GM10847 (cell line): ENCODE data around the gene PTGES2.

Experiments
- POLR2A ChIP-seq: IDR thresholded peaks from 2 replicates; pipeline ENCODE4 v1.6.1; 2011; ENCODE audit not compliant: insufficient read length; ENCODE audit errors: extremely low read depth

Gene PTGES2

DNA sequence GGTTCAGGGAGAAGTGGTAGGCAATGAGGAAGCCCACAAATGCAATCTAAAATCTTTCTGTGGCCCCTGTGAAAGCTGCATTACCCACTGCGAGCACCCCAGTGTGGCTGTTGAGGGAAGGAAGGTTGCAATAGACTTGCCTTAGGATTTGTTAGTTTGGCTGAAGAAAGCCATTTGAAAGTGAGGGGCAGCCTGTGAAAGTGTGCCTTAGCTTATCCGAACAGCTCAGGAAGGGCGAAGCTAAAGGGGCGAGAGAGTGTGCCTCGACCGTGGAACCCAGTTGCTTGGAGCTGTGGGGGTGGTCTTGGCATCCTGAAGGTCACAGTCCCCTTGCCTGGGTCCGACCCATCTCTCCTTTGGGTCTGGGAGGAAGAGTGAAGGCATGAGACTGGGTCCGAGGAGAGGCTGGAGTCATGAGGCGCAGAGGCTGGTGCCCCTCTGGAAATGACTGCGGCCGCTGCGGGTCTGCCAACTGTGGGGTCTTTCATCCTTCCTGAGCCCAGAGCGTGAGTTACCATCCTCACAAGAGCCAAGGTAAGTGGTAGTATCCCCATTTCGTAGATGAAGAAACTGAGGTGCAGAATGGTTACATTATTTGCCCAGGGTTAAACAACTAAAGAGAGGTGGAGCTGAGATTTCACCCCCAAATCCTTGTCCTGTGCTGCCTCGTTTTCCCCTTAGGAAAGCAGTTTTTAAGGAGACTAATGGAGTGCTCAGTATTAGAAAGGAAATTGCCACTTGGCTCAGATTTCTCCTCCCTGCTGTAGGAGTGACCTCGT, 35.1 kb downstream of the PTGES2 start:
- no peak for TF ChIP-seq POLR2A

DNA sequence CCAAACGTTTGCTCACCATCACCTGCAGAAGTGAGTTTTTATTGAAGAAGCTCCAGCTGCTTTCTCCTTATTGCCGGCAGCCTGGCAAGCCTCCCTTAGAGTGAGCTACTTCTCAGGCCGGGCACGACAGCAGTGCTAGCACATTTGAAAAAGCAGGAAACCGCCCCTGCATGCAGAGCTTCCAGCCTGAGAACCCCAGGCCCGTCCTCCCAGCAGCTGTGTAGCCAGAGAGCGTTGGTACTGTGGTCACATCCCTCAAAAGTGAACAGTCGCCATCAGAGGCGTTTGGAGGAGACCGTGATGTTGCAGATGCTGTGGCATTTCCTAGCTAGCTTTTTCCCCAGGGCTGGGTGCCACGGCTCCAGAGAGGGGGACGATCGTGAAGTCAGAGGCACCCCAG, 36.0 kb downstream of the PTGES2 start:
- no peak for TF ChIP-seq POLR2A

DNA sequence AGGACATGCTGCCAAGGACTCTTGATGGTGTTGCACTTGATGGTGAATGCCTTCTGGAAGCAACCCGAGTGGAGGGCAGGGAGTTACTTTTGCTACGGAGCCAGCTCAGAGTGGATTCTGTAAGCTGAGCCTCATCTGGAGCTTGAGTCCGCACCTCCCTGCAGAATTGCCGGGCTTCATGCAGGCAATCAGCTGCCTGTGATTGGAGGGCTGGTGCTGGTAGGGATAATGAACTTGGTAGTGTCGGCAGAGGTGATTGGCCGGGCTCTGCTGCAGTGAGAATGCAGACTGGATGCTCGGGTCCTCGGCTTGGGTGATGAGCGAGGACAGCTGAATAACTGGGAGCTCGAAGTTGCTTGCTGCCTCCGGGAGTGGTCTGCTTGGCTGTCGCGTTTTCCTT, 36.4 kb downstream of the PTGES2 start:
- TF ChIP-seq POLR2A = no peak

DNA sequence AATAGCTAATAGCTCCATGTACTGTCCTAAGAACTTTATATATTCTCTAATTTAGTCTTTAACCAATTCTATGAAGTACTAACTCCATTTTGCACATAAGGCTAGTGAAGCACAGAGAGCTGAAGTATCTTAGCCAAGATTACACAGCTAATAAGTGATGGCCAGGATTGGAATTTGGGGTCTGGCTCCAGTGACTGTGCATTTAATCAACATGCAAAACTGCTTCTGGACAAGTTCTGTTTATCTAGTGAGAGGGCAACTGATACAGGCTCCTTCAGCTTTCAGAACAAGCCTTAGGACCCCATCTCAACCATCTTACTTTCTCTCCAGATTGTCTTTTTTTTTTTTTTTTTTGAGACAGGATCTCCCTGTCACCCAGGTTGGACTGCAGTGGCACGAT, 38.2 kb downstream of the PTGES2 start:
- no peak for TF ChIP-seq POLR2A

DNA sequence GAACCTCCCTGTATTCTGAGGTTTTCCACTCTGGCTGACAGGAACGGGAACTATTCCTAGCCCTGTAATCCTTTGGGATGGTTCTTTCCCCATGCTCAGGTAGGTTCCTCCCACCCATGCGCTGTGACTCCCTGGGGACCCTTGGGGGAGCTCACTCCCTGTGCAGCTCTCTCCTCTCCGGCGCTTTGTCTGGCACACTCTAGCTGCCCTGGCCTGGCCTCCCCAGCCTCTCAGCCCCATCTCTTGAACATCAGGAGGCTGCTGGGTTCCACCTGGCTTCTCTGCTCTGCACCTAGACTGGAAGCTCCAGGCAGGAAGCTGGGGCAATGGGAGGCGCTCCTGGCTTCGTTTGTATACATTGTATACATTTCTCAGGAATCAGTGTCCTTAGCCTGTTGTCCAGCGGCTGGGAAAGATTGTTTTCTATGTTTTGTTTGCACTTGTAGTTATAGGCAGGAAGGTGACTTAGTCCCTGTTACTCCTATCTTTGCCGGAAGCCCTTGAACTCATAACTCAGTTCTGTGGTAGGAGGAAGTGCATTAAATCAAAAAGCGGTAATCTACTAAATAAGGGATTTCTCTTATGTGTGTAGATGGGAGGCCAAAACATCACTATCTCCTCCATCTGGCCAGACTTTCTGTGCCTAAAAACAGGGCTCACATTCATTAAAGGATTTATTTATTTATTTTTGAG, 39.1 kb downstream of the PTGES2 start:
- no peak for TF ChIP-seq POLR2A

DNA sequence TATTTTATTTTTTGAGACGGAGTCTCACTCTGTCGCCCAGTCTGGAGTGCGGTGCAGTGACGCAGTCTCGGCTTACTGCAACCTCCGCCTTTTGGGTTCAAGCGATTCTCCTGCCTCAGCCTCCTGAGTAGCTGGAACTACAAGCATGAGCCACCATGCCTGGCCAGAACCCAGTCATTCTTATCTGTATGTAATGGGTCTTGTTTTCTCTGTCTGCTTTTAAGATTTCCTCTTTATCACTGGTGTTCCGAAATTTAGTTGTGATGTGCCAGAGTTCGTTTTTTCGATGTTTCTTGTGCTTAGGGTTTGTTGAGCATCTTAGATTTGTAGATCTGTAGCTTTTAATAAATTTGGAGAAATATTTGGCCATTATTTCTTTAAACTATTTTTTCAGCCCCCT, 40.3 kb downstream of the PTGES2 start:
- TF ChIP-seq POLR2A = no peak

DNA sequence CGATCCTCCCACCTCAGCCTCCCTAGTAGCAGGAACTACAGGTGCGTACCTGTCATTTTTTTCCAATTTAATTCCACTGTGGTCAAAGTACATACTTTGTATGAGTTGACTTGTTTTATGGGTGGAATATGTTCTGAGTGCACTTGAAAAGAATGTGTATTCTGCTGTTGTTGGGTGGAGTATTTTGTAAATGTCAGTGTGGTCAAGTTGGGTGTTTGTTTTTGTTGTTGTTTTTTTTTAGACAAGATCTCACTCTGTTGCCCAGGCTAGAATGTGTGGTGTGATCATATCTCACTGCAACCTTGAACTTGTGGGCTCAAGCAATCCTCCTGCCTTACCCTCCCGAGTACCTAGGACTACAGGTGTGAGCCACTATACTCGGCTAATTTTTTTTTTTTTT, 41.6 kb downstream of the PTGES2 start:
- no peak for TF ChIP-seq POLR2A

DNA sequence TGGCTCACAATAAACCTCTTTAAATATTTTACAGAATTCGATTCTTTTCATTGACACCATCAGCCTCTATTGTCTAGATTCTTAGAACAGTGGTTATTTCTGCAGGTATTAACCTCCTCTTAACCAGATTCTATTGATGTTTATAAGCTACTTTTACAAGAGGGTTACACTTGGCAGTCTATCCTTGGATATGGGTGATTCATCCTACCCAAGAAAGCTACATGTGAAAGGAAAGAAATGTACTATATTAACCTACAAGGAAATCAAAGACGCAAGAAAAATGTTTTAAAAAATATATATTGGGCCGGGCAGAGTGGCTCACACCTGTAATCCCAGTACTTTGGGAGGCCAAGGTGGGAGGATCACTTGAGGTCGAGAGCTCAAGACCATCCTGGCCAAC, 42.8 kb downstream of the PTGES2 start:
- no peak for TF ChIP-seq POLR2A

DNA sequence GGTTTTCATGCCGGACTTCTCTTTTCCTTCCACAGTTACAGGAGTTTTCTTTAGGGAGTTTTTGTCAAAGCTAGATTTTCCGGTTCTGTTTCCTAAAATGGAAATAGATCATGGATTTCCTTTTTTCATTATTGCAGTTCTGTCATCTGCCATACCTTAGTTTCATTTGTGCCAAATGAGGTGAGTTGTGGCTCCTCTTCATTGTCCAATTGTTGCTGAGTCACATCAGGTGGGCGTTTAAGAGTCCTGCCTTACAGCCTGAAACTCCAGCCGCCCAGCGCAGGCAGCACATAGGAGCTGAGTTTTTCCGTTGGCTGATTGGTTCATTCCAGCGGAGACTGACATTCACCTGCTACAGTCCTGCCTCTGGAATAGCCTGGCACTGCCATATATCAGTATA, 45.4 kb downstream of the PTGES2 start:
- TF ChIP-seq POLR2A = no peak

DNA sequence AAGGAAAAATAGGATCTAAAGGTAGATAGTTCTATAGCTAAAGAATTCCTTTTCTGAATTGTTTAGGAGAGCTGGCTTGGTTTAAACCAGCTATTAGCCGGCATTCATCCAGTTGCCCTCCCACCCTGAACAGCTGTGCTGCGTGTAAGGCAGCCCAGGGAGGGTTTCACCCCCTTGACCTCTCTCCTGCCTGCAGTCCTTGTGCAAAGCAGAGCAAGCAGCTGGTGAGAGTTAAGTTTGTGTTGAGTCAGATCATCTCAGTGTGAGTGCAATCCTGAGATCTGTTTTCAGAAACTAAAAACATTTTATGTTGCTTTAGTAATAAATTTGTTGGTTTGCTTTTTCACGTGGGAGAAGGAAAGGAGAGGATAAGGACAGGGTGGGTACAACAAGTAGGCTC, 46.5 kb downstream of the PTGES2 start:
- TF ChIP-seq POLR2A = no peak

DNA sequence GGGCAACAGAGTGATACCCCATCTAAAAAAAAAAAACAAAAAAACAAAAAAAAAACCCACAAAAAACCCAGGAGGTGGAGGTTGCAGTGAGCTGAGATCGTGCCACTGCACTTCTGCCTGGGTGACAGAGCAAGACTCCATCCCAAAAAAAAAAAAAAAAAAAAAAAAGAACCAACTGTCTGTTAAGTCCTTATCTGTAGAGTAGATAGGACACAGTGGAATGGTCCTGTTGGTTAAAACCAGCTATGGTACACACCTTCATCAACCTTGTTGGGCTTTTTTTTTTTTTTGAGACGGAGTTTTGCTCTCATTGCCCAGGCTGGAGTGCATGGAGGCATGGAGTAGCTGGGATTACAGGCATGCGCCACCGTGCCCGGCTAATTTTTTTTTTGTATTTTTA, 47.3 kb downstream of the PTGES2 start:
- no peak for TF ChIP-seq POLR2A

DNA sequence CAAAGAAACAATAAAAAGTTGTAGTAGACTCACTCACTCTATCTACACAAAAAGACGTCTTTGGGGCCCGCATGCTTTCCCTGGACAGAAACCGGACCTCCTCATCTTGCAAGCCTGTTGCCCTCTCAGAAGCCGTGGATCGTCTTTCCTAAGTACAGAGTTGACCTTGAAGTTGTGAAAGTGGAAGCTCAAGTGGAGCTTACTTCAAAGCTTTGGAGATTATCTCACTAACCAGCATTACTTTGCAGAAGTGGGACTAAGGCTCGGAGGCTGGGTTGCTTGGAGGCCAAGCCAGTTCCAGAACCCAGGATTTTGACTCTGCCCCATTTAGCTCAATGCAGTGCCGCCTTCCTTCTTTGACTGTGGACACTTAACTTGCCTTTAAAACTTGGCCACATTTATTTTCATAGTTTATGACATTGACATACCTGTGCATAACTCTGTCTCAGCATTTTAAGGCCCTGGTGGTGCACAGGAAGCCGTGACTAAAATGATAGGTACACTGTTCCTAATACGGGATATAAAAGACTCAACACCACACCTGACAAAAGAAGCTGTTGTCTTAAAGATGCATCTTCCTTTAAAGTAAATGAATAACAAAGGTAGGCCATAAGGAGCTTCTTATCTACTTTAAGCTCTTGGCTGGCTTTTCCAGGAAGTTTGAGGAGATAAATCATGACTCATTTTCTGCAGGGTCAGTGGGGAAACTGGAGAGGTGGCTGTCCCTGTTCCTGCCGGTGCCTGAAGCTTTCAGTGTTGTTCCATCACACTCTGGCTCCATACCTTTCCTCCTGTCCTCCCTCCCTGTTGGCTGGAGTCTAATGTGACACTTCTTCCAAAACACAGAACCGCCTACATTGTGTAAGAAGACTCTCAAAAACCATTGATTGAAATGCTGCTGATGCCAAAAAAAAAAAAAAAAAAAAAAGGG, 48.8 kb downstream of the PTGES2 start:
- no peak for TF ChIP-seq POLR2A

DNA sequence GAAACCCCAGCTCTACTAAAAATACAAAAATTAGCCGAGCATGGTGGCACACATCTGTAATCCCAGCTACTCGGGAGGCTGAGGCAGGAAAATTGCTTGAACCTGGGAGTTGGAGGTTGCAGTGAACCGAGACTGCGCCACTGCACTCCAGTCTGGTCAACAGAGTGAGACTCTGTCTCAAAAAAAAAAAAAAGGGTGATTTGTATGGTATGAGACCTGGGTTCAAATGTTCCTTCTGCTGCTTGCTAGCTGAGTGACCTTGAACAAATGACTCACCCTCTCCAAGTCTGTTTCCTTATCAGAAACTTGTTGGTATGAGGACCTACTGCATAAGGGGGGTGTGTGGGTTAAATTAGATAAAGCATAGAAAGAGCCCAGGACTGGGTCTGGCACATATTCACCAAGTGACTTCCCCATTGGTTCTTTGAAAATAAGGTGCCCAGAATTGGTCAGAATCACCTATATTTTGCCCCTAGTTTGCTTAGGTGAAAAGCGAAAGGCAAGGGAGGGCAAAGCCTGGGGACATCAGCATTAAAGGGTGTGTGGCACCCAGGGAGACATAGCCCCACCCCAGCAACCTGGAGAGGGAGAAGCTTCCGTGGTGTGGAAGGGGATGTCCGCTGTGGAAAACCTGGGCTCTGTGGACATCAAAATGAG, 49.6 kb downstream of the PTGES2 start:
- TF ChIP-seq POLR2A = no peak

DNA sequence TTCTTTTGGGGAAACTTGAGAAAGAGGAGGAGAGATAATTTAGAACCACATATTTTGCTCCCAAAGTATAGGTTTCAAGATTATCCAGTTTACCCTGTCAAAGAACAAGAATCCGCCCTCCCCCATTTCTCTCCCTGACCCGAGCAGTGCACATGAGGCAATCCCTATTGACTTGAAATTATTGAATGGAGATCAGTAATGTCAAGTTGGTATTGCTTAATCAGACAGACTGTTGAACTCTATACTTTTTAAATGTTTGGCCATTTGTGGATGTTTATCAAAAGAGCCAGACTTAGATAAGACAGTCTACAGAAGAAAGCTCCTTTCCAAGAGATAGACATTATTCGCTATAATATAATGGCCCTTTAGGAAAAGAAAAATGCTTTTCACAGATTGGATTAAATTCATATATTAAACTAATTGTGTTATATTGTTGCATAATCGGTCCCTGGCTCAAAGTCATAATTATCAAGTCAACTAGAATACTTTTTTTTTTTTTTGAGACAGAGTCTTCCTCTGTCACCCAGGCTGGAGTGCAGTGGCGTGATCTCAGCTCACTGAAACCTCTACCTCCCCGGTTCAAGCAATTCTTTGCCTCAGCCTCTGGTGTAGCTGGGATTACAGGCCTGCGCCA, 54.2 kb downstream of the PTGES2 start:
- TF ChIP-seq POLR2A = no peak
